ENCODE results near the gene ACSL1.

Gene ACSL1

DNA sequence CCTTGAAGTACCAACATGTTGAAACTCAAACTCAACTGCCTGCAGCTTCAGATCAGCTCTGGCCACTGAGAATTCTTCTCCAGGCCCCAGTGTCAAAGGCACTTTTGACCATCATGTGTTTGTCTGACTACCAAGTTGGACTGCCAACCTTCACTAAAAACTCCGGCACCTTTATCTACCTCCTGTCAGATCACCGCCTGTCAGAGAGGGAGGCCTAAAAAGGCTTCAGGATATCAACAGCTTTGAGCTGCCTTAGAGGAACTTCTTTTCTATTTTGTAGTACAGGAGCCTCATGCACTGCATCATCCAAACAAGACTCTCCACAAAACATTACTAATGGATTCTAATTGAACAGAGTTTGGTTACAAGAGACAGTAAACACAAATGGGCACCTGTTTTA lies 2.8 kb downstream of the ACSL1 start:
- no peak for DNase-seq (ENCODE audit: low read depth in 2 of 2)
- H3K4me3 ChIP-seq (replicated peaks in 1 of 2; ENCODE audit: low read depth in 2 of 2, low read length in 2 of 2), result no peak overlapping the region
- TF ChIP-seq, protein P1, sequence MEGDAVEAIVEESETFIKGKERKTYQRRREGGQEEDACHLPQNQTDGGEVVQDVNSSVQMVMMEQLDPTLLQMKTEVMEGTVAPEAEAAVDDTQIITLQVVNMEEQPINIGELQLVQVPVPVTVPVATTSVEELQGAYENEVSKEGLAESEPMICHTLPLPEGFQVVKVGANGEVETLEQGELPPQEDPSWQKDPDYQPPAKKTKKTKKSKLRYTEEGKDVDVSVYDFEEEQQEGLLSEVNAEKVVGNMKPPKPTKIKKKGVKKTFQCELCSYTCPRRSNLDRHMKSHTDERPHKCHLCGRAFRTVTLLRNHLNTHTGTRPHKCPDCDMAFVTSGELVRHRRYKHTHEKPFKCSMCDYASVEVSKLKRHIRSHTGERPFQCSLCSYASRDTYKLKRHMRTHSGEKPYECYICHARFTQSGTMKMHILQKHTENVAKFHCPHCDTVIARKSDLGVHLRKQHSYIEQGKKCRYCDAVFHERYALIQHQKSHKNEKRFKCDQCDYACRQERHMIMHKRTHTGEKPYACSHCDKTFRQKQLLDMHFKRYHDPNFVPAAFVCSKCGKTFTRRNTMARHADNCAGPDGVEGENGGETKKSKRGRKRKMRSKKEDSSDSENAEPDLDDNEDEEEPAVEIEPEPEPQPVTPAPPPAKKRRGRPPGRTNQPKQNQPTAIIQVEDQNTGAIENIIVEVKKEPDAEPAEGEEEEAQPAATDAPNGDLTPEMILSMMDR (IDR thresholded peaks at IDR 0.05; ENCODE audit: low read depth, low read length), result no peak

GRCh38 chr4:184822356-184822755 lies 3.4 kb downstream of the ACSL1 start:
- no peak for DNase-seq (ENCODE audit: low read depth in 2 of 2)
- TF ChIP-seq, protein P1 (IDR thresholded peaks at IDR 0.05; ENCODE audit: low read depth, low read length), result no peak

GRCh38 chr4:184821242-184821641 lies 4.5 kb downstream of the ACSL1 start:
- no peak for DNase-seq (ENCODE audit: low read depth in 2 of 2)
- H3K4me3 ChIP-seq (replicated peaks in 1 of 2; ENCODE audit: low read depth in 2 of 2, low read length in 2 of 2), result no peak overlapping the region
- TF ChIP-seq, protein P1 (IDR thresholded peaks at IDR 0.05; ENCODE audit: low read depth, low read length), result no peak

More at GRCh38 chr4:184822356-184822755, 3.4 kb downstream of the ACSL1 start:
- no peak overlapping the region for H3K4me3 ChIP-seq (replicated peaks in 1 of 2; ENCODE audit: low read depth in 2 of 2, low read length in 2 of 2)

DNA sequence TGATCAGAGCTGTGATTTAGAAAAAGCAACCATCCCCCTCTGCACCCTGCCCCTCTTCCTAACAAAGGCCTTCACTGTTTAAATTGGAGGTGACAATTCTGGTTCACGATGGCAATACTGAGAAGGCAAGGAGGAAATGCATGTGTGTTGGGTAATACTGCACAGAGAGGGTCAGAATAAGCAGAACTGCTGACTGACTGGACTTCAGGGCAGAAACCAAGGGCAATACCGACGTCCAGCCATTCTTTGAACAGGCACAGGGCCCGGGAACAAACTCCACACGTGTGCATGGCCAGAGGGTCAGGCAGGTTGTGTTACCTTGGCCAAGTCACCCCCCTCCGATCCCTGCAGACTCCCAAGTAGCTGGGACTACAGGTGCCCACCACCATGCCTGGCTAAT lies 6.0 kb downstream of the ACSL1 start:
- no peak overlapping the region for H3K4me3 ChIP-seq (replicated peaks in 1 of 2; ENCODE audit: low read depth in 2 of 2, low read length in 2 of 2)
- DNase-seq (ENCODE audit: low read depth in 2 of 2), result no peak
- TF ChIP-seq, protein P1 (IDR thresholded peaks at IDR 0.05; ENCODE audit: low read depth, low read length), result no peak

GRCh38 chr4:184818216-184818564 lies 7.6 kb downstream of the ACSL1 start:
- TF ChIP-seq, protein P1 (IDR thresholded peaks at IDR 0.05; ENCODE audit: low read depth, low read length), result no peak
- DNase-seq (ENCODE audit: low read depth in 2 of 2), result no peak
- H3K4me3 ChIP-seq (replicated peaks in 1 of 2; ENCODE audit: low read depth in 2 of 2, low read length in 2 of 2), result no peak overlapping the region

- H3K4me3 ChIP-seq (replicated peaks in 1 of 2; ENCODE audit: low read depth in 2 of 2, low read length in 2 of 2), result no peak overlapping the region
- DNase-seq (ENCODE audit: low read depth in 2 of 2), result no peak
- TF ChIP-seq, protein P1 (IDR thresholded peaks at IDR 0.05; ENCODE audit: low read depth, low read length), result no peak
Measured at GRCh38 chr4:184817494-184818215, 8.1 kb downstream of the ACSL1 start.

DNA sequence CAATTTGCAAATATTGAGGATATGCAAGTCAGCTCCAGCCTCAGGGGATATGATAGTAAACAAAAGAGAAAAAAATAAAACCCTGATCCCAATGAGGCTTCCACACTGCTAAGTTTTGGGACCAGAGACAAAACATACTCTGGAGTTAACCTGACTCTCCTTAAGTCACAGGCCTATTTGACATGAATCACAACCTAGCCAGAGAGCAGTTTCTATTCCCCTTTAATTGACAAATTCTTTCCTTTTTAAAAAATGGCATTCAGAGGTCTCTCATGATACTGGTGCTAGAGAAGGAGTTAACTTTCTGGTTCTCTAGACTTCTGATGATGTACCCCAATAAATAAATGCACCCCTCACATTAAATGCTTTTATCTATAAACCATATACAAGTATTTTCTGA lies 8.8 kb downstream of the ACSL1 start:
- DNase-seq (ENCODE audit: low read depth in 2 of 2), result no peak
- H3K4me3 ChIP-seq (replicated peaks in 1 of 2; ENCODE audit: low read depth in 2 of 2, low read length in 2 of 2), result no peak overlapping the region
- TF ChIP-seq, protein P1 (IDR thresholded peaks at IDR 0.05; ENCODE audit: low read depth, low read length), result no peak
